Fibroblast of peridontal ligament (primary cell): ENCODE results near the gene BAIAP2L2.
A peak's percentile ranks its signal among the peaks of the same experiment; 100 is the strongest.
"Not testable (repeated sequence)": the region's sequence is repeated elsewhere in the genome, so short reads cannot be mapped to it uniquely, and the experiment has no call there.

ENCODE experiments used
- DNase-seq: peaks from one replicate; pipeline ENCODE4 v3.0.0-alpha.2; 2010; ENCODE audit errors: extremely low read depth

Gene BAIAP2L2

DNA sequence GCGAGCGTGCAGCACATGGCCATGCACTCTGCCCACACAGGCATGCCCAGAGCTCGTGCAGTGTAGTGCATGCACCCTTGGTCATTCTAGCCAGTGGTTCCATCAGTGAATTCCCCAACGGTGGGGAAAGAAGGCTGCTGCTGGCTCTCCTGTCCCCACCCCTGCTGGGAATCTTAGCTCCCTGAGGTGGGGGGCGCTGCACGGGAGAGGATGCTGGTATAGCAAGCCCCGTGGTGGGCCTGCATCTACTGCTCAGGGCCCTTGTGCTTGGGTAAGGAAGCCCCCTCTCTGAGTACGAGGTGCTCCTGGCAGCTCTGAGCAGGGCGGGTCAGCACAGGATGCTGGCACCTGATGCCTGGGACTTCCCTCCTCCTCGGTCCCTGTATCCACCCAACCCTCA, 18.5 kb upstream of the BAIAP2L2 start:
- DNase-seq, result no peak

DNA sequence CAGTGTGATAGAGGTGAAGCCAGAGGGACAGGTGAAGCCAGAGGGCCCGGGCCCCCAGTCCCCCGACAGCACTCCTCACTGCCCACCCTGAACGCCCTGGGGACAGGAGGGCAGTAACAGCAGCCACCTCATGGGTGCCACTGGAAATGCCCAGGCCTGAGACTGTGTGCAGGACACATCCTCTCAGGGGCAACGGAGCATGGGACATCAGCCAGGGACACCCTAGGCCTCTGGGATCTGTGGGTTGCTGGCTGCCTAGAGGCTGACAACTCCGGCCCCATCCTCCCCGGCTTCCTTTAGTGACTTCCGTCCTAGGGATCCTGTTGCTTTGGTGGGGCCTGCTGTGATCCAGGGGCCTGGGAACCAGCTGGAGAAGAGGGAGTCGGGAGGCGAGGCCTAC, 17.4 kb upstream of the BAIAP2L2 start:
- no peak for DNase-seq

DNA sequence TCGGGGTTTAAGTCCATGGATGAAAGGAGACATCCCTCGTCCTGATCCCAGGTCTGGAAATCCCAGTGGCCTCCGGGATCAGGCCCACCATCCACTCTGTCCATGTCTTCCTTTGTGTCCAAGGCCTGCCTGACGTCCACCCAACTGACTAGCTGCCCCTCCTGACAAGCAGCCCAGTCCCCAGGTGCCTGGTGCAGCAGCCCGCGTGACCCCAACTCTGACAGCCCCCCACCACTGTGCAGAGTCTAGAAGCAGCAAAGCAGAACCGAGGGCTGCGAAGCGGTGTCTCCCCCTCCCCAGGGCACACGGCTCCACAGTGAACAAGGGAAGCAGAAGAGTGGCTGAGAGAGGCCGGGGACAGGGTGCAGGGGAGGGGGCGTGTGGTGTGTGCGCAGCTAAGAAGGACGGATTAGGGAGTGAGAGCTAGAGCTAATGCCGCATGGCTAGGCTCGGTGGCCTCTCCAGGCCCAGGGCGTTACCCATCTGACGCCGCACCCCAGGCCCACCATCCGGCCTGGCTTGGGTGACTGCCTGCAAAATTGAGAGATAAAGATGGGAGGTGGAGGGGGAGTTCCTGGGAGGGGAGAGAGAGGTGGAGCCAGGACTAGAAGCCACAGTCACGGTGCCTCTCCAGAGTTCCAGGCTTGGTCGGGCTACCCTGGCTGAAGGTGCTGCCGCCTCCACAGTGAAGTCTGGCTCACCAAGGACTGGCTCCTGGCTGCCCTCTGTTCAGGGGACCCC, 16.6 kb upstream of the BAIAP2L2 start:
- no peak for DNase-seq

DNA sequence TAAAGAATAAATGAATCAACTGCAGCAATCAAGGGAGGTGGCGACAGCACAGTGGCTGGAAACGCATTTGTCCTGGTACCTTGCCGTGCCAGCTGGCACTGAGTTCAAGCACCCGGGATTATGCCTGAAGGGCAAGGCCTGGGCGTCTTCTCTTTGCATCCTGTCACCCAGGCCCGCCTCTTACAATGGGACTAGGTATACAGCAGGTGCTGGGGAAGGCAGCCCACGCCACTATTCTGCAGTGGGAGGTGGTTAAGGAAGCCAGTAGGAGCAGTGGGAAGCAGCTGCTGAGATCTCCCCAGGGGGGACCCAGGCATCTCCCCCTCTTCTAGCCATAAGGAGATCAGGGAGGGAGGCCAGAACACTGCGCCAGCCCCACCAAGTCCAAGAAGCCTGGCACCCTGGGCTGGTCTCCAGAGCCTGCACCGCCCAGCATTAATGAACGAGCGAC, 15.3 kb upstream of the BAIAP2L2 start:
- DNase-seq, result no peak

DNA sequence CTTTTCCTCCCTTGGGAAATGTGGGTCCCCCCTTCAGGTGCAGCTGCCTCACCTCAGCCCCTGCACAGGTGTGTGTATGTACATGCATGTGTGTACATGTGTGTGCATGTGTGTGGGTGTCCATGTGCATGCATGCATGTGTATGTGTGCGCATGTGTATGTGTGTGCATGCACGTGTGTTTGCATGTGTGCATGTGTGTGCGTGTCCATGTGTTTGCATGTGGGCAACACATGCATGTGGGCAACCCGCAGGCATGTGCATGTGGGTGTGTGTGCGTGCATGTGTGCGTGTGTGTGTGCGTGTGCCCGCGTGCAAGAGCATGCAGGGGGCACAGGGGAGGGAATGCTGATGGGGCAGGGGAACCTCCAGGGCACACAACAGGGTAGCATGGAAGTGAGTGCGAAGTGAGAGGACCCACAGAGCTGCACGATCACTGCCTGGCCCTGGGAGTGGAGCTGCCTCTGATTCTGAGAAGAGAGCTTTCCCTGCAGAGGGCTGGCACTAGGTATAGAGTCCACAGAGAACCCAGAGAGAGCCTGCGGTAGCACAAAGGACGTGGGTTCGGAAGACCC, 14.6 kb upstream of the BAIAP2L2 start:
- no peak for DNase-seq

DNA sequence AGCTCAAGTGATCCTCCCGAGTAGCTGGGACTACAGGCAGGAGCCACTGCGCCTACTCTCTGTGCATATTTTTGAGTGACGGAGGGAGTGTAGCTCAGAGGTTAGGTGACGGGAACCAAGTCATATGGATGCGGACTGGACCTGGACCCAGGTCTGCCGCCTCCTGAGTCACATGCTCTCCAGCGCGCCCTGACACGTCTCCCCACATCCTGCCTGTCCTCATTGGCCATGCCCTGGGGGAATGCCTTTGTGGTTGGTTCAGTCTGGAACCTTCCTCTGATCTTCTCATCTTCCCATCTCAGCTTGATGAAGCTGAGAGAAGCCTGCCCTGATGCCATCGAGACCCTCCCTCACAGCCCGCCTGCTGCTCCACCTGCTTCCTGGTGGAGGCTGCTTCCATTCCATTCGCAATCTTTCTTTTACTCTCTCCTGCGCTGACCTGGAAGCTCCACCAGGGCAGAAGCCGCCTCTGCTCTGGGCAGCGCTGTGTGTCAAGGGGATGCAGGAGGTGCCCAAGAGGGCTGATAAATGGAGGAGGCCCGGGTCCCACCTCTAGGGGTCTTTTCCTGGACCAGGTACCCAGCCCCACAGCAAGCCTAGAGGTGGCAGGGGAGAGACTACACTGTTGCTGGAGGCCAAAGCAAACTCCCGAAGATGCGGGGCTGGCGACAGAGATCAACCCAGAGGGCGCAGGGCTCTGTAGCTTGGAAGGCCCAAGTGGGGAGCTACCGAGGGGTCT, 13.9 kb upstream of the BAIAP2L2 start:
- no peak for DNase-seq

DNA sequence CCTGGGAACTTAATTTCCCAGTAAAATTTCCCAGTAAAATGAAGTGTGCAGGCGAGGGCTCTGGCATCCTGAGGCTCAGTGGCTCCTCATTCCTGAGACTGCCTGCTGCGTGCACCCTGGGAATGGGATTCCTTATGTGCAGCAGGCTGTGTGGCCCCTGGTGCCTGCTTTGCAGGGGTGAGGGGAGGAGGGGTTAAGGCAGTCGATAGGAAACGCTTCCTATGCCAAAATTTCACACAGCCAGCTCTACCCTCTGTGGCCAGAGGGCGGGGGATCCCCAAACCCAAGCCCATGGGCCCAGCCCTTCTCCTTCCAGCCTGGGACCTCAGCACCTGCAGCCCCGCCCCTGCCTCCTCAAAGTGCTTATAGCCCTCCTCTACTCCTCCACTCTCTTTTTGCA, 12.1 kb upstream of the BAIAP2L2 start:
- no peak for DNase-seq

DNA sequence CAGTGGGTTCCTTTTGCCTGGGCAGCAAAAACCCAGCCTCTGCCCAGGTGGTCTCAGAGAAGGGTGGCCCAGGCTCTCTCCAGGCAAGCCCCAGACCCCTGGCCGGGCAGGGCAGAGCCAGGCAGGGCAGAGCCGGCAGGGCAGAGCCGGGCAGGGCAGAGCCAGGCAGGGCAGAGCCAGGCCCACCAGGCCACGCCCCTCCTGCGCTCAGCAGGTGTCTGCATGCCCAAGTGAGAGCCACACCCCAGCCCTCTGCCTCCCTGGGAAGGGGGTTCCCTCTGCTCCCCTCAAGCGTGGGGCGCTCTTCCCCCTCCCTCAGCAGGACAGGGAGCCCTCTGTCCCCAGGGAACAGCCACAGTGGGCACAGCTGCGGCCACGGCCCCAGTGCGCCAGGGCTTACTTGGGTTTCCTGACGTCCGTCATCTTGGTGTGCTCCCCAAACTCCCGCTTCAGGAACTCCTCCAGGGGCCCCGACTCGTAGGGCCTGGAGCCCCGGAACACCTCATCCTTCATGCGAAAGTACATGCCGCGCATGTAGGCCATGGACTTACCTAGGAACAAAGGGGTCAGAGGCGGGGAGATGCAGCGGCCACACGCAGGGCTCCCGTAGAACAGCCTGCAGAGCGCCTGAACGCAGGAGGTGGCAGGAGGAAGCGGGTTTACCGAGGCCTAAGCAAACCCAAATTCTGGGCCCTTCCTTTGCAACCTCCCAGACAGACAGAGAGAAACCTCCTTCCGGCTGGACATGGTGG, 10.1 kb upstream of the BAIAP2L2 start:
- no peak for DNase-seq

DNA sequence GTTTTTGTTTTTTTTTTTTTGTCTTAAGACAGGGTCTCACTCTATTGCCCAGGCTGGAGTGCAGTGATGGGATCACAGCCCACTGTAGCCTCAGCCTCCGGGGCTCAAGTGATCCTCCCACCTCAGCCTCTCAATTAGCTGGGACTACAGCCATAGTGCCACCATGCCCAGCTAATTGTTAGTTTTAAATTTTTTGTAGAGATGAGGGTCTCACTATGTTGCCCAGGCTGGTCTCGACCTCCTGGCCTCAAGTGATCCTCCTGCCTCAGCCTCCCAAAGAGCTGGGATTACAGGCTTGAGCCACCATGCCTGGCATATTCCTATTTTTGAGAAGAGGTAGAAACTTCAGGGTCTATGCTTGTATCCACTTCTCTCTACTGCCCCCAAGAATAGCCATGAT, 8.3 kb upstream of the BAIAP2L2 start:
- not testable (repeated sequence) for DNase-seq

DNA sequence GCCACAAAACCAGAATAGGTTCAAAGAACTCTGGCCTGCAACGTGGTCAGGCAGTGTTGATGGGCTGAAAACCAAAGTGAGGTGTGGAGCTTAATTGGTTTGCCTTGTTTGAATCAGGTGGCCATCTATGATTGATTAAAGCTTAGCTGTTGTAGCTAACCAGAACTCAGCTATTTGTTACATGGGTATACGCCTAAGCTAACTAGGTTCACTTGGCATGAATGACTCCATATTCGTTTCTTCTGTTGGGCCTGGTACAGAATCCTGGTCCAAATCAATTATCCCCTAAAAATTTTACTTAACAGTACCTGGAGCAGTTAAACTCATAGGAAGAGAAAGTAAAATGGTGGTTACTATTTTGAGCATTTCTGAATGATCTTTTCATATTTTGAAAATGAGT, 7.7 kb upstream of the BAIAP2L2 start:
- DNase-seq, result no peak

DNA sequence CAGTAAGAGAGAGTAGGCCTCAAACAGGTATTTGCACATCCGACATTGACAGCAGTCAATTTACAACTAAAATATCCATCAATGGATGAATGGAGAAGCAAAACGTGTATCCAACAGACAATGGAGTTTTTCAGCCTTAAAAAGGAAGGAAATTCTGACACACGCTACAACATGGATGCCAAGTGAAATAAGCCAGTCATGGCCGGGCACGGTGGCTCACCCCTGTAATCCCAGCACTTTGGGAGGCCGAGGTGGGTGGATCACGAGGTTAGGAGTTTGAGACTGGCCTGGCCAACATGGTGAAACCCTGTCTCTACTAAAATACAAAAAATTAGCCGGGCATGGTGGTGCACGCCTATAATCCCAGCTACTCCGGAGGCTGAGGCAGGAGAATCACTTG, 7.1 kb upstream of the BAIAP2L2 start:
- DNase-seq, result not testable (repeated sequence)

DNA sequence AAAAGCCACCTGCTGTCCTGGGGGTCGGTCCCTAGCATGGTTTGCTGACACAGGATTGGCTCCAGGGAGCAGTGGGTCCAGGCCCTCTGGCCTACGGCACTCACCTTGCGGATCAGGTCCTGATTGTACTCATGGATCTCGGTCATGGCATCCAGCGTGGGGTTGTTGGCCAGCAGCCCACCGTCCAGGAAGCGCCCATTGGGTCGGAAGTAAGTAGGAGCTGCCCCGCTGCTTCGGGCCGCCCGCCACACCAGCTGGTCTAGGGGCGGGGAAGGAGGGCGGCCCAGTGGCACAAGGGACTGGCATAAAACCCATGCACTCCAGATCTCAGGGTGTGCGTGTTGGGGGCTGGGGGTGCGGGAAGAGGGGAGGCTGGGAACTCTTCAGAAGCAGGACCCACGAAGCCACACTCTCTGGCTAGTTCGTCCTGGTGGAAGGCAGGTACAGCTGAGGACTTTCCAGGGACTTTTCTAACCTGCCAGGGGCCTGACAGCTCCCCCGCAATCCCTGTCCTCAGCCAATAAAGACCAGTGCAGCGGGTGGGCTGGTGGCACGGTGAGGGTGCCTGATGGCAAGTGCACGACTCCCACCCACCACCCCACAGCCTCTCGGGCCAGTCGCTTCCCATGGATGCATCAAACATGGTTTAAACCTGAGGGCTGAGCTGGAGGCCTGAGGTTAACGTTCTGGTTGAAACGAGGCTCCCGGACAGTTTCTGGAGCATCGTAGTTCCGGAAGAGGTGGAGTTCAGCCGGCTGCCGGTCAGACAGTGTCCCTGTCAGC, 5.1 kb upstream of the BAIAP2L2 start:
- DNase-seq, result no peak

DNA sequence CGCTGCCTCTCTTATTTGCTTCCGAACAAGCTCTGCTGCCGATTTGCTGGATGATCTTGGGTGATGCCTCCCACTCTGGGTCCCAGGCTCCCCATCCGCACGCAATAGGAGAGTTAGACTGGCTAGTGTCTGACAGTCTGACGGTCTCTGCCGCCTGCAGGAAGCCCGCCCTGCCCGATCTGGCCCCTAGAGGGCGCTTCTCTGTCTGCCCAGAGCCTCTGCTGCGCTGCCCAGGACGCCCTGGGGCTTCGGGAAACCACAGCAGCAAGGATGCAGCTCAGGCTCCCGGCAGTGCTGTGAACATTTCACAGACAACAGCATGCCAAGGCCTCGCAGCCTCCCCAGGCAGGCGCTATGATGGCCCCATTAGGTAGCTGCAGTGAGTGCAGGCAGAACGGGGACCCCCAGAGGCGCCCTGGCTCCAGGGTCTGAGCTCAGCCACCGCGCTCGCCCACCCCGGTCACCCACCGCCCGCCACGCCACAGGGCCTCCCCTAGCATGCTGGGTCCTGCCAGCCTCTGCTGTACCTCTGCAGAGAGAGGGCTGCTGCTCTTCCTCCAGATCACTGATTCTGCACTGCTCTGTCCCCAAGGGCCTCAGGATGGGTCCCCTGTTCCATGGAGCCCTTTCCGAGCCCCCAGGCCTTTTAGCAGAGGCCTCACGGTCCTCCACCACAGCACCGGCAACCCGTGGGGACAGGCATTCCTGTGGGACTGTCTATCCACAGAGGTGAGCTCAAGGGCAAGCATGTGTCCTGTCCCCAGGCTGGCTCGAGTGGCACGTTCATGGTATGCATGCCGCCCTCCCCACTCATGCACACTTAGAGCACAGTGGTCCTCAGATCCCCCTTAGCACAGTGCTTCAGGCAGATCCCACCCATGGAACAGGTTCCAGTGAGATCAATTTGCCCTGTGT, 4.3 kb upstream of the BAIAP2L2 start:
- peak; percentile 74 for DNase-seq

DNA sequence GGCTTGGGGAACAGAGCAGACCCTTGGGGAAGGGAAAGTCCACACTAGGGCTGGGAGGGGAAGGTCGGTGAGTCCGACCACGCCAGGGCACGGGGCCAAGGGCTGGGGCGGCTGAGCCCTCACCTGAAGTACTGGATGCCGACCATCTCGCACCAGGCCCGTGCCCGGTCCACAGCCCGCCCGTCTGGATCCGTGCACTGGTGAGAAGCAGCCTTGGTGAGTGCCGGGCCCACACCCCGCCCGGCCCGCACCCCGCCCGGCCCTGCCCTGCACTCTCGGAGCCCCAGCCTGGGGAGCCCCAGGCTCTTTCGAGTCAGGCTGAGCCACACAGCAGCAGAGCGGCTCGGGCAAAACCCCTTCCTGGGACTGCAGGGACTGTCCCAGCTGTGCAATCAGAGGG, 1.9 kb upstream of the BAIAP2L2 start:
- no peak for DNase-seq

DNA sequence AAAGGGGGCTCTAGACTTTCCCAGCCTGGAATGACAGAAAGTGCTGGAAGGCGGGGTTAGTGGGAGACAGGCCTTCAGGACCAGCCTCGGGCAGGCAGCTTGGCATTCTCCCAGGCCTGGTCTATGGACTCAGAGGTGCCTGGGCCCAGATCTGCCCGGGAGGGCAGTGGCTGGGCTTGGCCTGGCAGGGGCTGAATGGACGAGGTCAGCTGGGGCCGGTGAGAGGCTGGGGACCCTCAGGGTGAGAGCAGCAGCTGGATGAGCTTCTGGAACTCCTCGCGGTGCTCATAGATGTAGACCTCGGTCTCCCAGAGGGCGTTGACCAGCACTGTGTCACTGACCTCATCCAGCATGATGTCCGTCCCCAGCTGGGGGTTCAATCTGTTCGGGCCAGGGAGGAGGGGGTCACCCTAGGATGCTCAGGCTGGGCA, 1.5 kb upstream of the BAIAP2L2 start:
- no peak for DNase-seq

DNA sequence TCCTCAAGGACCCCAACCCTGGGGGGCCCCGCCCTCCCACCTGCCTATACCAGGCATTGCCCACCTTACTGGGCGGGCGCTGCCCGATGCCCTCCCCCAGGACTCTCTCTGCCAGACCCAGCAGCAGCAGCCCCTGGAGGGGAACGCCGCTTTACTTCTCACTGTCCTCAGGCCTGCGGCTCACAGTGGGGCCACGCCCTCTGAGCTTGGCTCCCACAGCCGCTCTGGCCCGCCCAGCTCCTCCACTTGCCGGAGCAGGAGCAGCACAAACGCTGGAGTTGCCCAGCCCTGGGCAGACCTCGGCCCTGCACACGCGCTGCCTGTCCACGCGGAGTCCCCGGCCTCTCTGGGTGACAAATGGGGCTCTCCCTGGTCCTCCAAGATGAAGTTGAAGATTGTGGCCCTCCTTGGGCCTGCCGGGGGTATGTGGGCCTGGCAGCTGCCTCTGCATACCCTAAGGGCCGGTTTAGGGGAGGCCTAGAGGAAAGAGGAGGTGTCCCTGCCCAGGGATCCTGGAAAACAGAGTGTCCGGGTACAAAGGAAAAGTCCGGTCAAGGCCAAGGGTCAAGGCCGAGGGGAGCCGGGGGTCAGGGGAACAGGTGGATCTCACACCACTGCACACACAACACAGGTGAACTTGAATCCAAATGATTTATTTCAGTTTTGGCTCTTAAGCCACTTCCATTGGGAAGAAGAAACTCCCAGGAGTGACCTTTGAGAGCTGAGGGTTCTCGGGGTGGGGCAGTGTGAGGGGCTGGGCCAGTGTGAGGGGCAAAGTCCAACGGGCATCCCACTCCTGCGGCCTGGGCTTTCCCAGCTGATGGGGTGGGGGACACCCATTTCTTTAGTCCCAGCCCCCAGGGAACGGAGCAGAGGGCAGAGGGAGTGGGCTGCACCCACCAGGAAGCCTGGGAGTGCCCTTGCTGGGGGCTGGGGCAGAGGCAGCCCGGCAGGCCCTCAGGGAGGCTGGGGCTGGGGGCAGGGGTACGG, 674 bp upstream of the BAIAP2L2 start:
- DNase-seq, result no peak

DNA sequence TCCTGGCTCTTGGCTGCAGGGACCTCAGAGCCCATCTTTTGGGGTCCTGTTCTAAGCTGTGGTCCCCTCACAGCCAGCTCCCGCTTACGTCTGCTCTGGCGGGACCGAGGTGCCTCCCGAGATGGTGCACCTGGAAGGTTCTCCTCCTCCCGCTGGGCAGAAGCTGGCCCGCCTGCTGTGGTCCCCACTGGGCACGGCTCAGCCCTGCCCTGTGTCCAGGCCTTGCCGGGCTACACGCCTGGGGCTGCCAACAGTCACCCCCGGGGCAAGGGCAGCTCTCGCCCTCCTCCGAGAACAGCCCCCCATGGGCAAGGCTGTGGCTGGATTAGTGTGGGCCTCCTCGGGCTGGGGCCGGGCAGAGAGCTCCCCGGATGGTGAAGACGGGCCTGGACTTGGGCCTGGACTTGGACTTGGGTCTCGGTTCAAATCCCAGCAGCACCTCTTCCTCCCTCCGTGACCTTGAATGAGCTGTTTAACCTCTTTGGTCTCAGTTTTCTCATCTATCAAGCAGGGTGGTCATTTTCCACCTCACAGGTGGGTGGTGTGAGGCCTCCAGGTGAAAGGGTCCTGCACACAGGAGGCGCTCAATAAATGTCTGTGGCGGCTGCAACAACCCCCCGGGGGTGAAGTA, 998 bp downstream of the BAIAP2L2 start:
- DNase-seq, result no peak

DNA sequence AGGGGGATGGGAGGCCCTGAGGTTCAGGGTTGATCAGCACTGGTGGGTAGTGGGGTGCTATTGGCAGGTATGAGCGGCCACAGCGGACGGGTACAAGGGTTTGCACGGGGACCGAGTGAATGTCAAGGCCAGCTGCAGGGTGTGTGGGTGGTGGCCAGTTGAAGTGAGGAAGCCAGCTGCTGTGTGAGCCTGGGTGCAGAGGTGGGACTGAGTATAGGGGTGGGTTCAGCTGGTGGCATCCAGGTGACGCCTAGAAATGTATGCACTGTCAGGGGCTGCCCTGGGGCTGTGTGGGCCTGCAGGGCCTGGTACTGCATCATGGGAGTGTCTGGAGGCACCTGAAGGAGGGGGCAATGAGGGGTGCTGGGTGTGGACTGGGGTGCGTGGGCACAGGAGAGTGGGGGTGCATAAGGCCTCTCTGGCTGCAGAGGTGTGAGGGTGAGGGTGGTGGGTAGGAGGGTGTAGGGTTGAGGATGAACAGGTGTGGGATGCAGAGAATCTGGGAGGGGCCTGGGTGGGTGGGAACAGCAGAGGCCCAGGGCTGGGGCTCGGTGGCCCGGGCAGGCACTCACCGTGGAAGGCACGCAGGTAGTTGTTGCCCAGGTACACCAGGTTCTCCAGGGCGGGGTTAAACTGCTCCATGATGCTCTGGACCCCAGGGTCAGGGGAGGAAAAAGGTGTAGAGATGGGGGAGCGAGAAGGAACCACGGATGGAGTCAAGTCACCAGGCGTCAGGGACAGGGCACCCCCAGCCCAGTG, 1.7 kb downstream of the BAIAP2L2 start:
- no peak for DNase-seq
